CD4-positive, alpha-beta T cell treated with Interleukin-4 for 4 hours (primary cell): Measurements from ENCODE around the gene DST.

ENCODE experiments used
- DNase-seq: peaks from one replicate; pipeline ENCODE4 v3.0.0-alpha.2; 2020

Gene DST

GRCh38 chr6:56420296-56420695 is 222.4 kb downstream of the DST start:
- no peak for DNase-seq

GRCh38 chr6:56419191-56419590 is 223.5 kb downstream of the DST start:
- no peak for DNase-seq

GRCh38 chr6:56417823-56418222 is 224.9 kb downstream of the DST start:
- DNase-seq = no peak

GRCh38 chr6:56416247-56416646 is 226.4 kb downstream of the DST start:
- no peak for DNase-seq

GRCh38 chr6:56408976-56409375 is 233.7 kb downstream of the DST start:
- DNase-seq = no peak
